ENCODE measurements around the gene SNTG2.
"Not testable (repeated sequence)": the region's sequence is repeated elsewhere in the genome, so short reads cannot be mapped to it uniquely, and the experiment has no call there.

Gene SNTG2

GRCh38 chr2:1104364-1104763 lies 153.7 kb downstream of the SNTG2 start:
- TF ChIP-seq POU6F1 (CRISPR knock-in tag; IDR thresholded peaks at IDR 0.05; ENCODE audit: borderline replicate concordance, low read depth): no peak
- ATAC-seq: no peak

DNA sequence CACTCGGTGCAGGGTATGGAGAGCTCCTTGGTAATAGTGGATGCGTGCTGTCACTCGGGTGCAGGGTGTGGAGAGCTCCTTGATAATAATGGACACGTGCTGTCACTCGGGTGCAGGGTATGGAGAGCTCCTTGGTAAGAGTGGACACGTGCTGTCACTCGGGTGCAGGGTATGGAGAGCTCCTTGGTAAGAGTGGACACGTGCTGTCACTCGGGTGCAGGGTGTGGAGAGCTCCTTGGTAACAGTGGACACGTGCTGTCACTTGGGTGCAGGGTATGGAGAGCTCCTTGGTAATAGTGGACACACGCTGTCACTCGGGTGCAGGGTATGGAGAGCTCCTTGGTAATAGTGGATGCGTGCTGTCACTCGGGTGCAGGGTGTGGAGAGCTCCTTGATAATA lies 155.7 kb downstream of the SNTG2 start:
- not testable (repeated sequence) for ATAC-seq

DNA sequence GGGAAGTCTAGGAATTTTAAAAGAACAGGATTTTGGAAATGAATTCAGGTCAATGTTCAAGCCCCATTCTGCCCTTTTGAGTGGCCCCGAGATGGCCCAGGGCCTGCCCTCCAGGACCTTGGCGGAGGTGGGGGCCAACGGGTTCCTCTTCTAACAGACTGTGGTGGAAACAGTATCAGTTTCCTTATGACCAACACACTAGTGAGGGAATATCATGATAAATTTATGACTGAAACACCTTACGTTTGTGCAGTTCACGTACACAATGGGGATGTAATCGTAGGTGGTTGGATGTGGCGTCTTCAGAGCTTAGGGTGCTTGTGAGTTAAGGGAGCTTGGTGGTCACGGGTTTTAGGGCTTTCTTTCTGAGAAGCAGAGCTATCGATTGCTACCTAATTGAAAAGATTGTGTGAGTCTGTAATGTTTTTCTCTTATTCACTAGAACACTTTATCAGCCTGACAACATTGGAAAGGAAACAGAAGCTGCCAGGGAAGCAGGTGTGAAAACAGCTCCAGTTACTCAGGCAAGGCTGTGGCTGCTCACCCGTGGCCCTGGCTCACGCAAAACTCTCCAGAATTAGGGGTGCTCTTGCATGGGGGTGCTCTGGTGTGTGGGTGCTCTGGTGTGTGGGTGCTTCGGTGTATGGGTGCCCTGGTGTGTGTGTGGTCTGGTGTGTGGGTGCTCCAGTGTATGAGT lies 165.3 kb downstream of the SNTG2 start:
- TF ChIP-seq RARB (CRISPR knock-in tag; IDR thresholded peaks at IDR 0.05) (no peak), ZFP30 (CRISPR knock-in tag; IDR thresholded peaks at IDR 0.05) (no peak), BACH2 (CRISPR knock-in tag; IDR thresholded peaks at IDR 0.05; ENCODE audit: borderline replicate concordance) (no peak), CSDC2 (CRISPR knock-in tag; IDR thresholded peaks at IDR 0.05) (no peak), ZC3H10 (CRISPR knock-in tag; IDR thresholded peaks at IDR 0.05) (no peak), TOX (CRISPR knock-in tag; IDR thresholded peaks at IDR 0.05; ENCODE audit: borderline replicate concordance) (no peak), OSR1 (CRISPR knock-in tag; IDR thresholded peaks at IDR 0.05) (no peak), ESRRG (CRISPR knock-in tag; IDR thresholded peaks at IDR 0.05) (no peak), CSRNP3 (CRISPR knock-in tag; IDR thresholded peaks at IDR 0.05) (no peak), ZNF8 (CRISPR knock-in tag; IDR thresholded peaks at IDR 0.05) (no peak), PATZ1 (CRISPR knock-in tag; IDR thresholded peaks at IDR 0.05; ENCODE audit: borderline replicate concordance) (no peak), SNAI2 (CRISPR knock-in tag; IDR thresholded peaks at IDR 0.05) (no peak), TSHZ2 (CRISPR knock-in tag; IDR thresholded peaks at IDR 0.05) (no peak), ZNF565 (CRISPR knock-in tag; conservative IDR thresholded peaks at IDR 0.05; ENCODE audit: low read depth) (no peak)
- TF ChIP-seq, protein P1, sequence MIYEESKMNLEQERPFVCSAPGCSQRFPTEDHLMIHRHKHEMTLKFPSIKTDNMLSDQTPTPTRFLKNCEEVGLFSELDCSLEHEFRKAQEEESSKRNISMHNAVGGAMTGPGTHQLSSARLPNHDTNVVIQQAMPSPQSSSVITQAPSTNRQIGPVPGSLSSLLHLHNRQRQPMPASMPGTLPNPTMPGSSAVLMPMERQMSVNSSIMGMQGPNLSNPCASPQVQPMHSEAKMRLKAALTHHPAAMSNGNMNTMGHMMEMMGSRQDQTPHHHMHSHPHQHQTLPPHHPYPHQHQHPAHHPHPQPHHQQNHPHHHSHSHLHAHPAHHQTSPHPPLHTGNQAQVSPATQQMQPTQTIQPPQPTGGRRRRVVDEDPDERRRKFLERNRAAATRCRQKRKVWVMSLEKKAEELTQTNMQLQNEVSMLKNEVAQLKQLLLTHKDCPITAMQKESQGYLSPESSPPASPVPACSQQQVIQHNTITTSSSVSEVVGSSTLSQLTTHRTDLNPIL (CRISPR knock-in tag; IDR thresholded peaks at IDR 0.05; ENCODE audit: low read depth): no peak
- ATAC-seq: no peak

DNA sequence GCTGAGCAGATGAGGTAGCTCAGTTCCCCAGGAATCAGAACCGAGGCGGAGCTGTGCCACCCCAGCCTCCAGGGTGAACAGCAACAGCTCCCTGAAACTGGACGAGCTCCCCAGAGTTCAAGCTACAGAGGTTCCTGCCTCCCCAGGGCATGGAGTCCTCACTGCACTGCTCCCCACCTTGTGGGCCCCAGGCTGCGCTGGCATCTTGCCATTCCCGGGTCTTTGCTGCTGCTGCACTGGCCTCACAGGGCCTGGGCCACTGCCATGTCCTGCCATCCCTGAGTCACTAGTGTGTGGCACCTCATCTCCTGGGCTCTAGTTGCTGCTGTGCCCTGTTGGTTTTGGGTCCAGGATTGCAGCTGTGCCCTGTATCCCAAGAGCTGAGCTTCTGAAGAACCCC lies 166.9 kb downstream of the SNTG2 start:
- ATAC-seq: no peak
- TF ChIP-seq OSR1 (CRISPR knock-in tag; IDR thresholded peaks at IDR 0.05): no peak
- TF ChIP-seq, protein P1 (CRISPR knock-in tag; IDR thresholded peaks at IDR 0.05; ENCODE audit: low read depth): no peak
- TF ChIP-seq BACH2 (CRISPR knock-in tag; IDR thresholded peaks at IDR 0.05; ENCODE audit: borderline replicate concordance): no peak
- no peak for TF ChIP-seq TSHZ2 (CRISPR knock-in tag; IDR thresholded peaks at IDR 0.05)
- no peak for TF ChIP-seq ISL1 (CRISPR knock-in tag; IDR thresholded peaks at IDR 0.05)
- no peak for TF ChIP-seq CSRNP3 (CRISPR knock-in tag; IDR thresholded peaks at IDR 0.05)
- TF ChIP-seq CSDC2 (CRISPR knock-in tag; IDR thresholded peaks at IDR 0.05): no peak
- no peak for TF ChIP-seq TCF4 (CRISPR knock-in tag; IDR thresholded peaks at IDR 0.05; ENCODE audit: borderline replicate concordance)
- no peak for TF ChIP-seq TOX (CRISPR knock-in tag; IDR thresholded peaks at IDR 0.05; ENCODE audit: borderline replicate concordance)
- TF ChIP-seq ZNF8 (CRISPR knock-in tag; IDR thresholded peaks at IDR 0.05): no peak
- TF ChIP-seq ESRRG (CRISPR knock-in tag; IDR thresholded peaks at IDR 0.05): no peak
- TF ChIP-seq ZFP3 (CRISPR knock-in tag; IDR thresholded peaks at IDR 0.05): no peak
